Stomach (tissue), 9 donors: Measurements from ENCODE around the gene TMEM164. TPM values are rescaled to one million over a fixed set of nuclear protein-coding genes. Genes with fewer than 3 reads are reported as not detected.

Source experiments
- DNase-seq, 2 donors: peaks; one replicate each; pipeline versions ENCODE4 v3.0.0 to v3.0.0-alpha.2; 2013 to 2019
- H3K27ac ChIP-seq, 5 donors: fragments of 200-600 bp in 4 of 5; sonication (generic) in 4 of 5; one replicate each; pipeline ENCODE4 v1.5.1; 2013 to 2019; ENCODE audit warnings: mild to moderate bottlenecking in 1 of 5, moderate library complexity in 1 of 5
- H3K27me3 ChIP-seq, 3 donors: fragments of 200-600 bp; sonication (generic); one replicate each; pipeline ENCODE4 v1.5.1; 2017 to 2019; ENCODE audit warnings: mixed run types in 1 of 3
- H3K36me3 ChIP-seq, 4 donors: fragments of 200-600 bp; sonication (generic); 1 replicate in 3 of 4; 2 replicates in 1 of 4; pipeline ENCODE4 v1.5.1; 2016 to 2019
- H3K4me1 ChIP-seq, 4 donors: fragments of 200-600 bp; sonication (generic); one replicate each; pipeline ENCODE4 v1.5.1; 2016 to 2019
- H3K4me3 ChIP-seq, 4 donors: fragments of 200-600 bp; sonication (generic) in 3 of 4; one replicate each; pipeline ENCODE4 v1.5.1; 2016 to 2019; ENCODE audit warnings: mild to moderate bottlenecking in 1 of 4
- H3K9me3 ChIP-seq, 4 donors: fragments of 200-600 bp; sonication (generic); one replicate each; pipeline ENCODE4 v1.5.1; 2016 to 2019
- EP300 ChIP-seq: sonication (generic); formaldehyde crosslinking; IDR thresholded peaks from one replicate; pipeline ENCODE4 v1.6.1; 2017; ENCODE audit warnings: antibody characterized with exemption
- POLR2A ChIP-seq, 4 donors: fragments of 450-650 bp; IDR thresholded peaks; one replicate each; pipeline ENCODE4 v1.6.1; 2016; ENCODE audit warnings: antibody characterized with exemption in 4 of 4, control low read depth in 2 of 4, mild to moderate bottlenecking in 1 of 4, moderate library complexity in 1 of 4
- POLR2AphosphoS5 ChIP-seq, 3 donors: sonication (generic); formaldehyde crosslinking; IDR thresholded peaks; one replicate each; pipeline ENCODE4 v1.6.1; 2016; ENCODE audit warnings: antibody characterized with exemption in 3 of 3
- WGBS, 5 donors: extraction: QIAGEN DNeasy Blood & Tissue Kit in 3 of 5; methylation state at CpG; one replicate each; pipeline versions ENCODE4 v1.1.5 to v1.1.7; 2013 to 2018; 5-methylcytosine and 5-hydroxymethylcytosine counted together
- intact Hi-C: fragments of 100-400 bp; cut with DNase I; formaldehyde crosslinking; loops from one replicate; pipeline ENCODE4 v1.15.1; 2023; ENCODE audit warnings: low total_unique reads
- polyA plus RNA-seq, 3 donors: library from polyadenylated mRNA; stranded (reverse); fragments of 200-250 nt; gene quantifications; one replicate each; pipeline ENCODE4 v1.2.3, GENCODE V29; 2013
- total RNA-seq, 5 donors: library from RNA; depleted of rRNA; stranded (reverse); fragments of >200 nt; gene quantifications; one replicate each; pipeline versions ENCODE4 v1.1.0 to v1.2.3, GENCODE V29; 2014 to 2016
- TF ChIP-seq, protein P1 (sequence below), 7 experiments: fragments of 450-650 bp in 4 of 7; fragments of 200-600 bp in 3 of 7; sonication (generic) in 3 of 7; IDR thresholded peaks; one replicate each; pipeline ENCODE4 v1.5.1; 2016 to 2019; ENCODE audit warnings: antibody characterized with exemption in 7 of 7, control low read depth in 2 of 7, mild to moderate bottlenecking in 1 of 7
- donor health status: healthy with polysubstance abuse.
- donor health status: Bipolar disorder and iron deficiency.
- donor health status: healthy.

The TMEM164 gene
- total and polyA plus RNA-seq, 8 donors = 4.9 to 29.7 (median 11.6) TPM

DNA sequence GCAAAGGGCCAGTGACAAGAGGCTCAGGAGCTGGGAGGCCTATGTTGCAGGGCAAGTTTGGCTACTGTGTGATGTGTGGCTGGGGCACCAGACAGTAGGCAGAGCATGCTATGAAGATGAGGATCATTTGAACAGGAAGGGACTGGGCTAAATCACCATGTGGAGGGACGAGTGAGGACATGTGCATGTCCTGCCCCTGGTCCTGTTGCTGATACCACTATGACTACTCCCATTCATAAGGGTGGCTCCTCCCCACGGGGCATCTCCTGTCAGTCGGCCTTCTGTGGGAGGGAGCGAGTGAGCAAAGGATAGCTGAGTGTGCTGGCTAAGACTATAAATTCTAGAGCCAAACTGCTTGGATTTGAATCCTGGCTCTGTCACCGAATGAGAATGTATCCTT lies 139.2 kb downstream of the TMEM164 start:
- Histone ChIP-seq H3K9me3 (no peaks in the 10 kb centered on the region), H3K27me3 (no peaks in the 10 kb centered on the region), H3K27ac (no peak overlapping the region), H3K36me3 (peaks cover 0 to 4% (median 0%) of the 10 kb centered on the region in 4 donors), H3K4me3 (no peak overlapping the region), H3K4me1 (peaks cover 0 to 5% (median 0%) of the 10 kb centered on the region in 4 donors)
- 63 to 92% (median 79%) methylated on average over 5 of the region's 5 CpGs for WGBS, 5 donors
- no peak for DNase-seq
- intact Hi-C loops = loop anchor here (10.0 kb wide), 1 partner anchor 217 kb away; no protein-coding TSS in a partner anchor
- TF ChIP-seq EP300 (no peak), POLR2AphosphoS5 (IDR thresholded peaks at IDR 0.05) (no peak), POLR2A (IDR thresholded peaks at IDR 0.05) (no peak)
- TF ChIP-seq, protein P1, sequence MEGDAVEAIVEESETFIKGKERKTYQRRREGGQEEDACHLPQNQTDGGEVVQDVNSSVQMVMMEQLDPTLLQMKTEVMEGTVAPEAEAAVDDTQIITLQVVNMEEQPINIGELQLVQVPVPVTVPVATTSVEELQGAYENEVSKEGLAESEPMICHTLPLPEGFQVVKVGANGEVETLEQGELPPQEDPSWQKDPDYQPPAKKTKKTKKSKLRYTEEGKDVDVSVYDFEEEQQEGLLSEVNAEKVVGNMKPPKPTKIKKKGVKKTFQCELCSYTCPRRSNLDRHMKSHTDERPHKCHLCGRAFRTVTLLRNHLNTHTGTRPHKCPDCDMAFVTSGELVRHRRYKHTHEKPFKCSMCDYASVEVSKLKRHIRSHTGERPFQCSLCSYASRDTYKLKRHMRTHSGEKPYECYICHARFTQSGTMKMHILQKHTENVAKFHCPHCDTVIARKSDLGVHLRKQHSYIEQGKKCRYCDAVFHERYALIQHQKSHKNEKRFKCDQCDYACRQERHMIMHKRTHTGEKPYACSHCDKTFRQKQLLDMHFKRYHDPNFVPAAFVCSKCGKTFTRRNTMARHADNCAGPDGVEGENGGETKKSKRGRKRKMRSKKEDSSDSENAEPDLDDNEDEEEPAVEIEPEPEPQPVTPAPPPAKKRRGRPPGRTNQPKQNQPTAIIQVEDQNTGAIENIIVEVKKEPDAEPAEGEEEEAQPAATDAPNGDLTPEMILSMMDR (IDR thresholded peaks at IDR 0.05) = no peak

DNA sequence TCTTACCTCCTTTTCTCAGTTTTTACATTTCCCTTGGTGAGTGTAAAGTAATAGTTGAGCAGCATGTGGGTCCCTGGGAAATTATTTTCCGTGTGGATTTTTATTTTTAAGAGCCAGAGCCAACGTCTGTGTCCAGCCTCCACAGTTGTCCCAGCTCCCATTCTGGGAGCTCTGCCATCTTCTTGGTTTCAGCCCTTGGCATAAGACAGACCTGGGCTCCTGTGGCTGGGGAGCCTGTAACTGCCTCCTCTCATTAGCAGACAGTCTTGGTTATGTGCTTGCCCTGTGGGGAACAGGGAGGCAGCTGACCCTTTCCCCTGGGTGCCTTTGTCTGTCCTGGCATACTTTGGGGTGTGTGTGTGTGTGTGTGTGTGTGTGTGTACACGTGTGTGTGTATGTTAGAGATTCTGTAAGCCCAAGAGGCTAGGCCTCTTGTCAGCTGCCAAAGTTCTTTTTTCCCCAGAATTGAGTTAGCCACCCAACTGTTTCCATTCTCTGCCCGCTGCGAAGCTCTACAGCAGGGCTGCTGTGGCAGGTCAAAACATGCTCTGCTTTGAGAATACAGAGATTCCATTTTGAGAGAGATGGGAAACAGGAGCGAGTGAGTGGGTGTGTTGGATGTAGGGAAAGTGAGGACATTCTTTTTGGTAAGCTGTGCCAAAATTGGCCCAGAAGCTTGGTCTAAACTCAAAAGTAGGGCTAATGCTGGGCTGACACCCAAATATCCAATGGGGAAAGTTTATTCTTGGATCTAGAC lies 140.7 kb downstream of the TMEM164 start:
- Histone ChIP-seq H3K27ac (peak overlapping the region in 1 of 5 donors; percentile 4), H3K4me3 (no peak overlapping the region), H3K27me3 (no peaks in the 10 kb centered on the region), H3K36me3 (peaks cover 0 to 4% (median 0%) of the 10 kb centered on the region in 4 donors), H3K4me1 (peaks cover 0 to 5% (median 0%) of the 10 kb centered on the region in 4 donors), H3K9me3 (no peaks in the 10 kb centered on the region)
- intact Hi-C loops = loop anchor here (10.0 kb wide), 1 partner anchor 219 kb away; no protein-coding TSS in a partner anchor
- TF ChIP-seq POLR2A (IDR thresholded peaks at IDR 0.05) (no peak), POLR2AphosphoS5 (IDR thresholded peaks at IDR 0.05) (no peak), EP300 (no peak)
- TF ChIP-seq, protein P1 (IDR thresholded peaks at IDR 0.05) = no peak
- WGBS, 5 donors = 48 to 64% (median 51%) methylated on average over 6 of the region's 6 CpGs
- no peak for DNase-seq

DNA sequence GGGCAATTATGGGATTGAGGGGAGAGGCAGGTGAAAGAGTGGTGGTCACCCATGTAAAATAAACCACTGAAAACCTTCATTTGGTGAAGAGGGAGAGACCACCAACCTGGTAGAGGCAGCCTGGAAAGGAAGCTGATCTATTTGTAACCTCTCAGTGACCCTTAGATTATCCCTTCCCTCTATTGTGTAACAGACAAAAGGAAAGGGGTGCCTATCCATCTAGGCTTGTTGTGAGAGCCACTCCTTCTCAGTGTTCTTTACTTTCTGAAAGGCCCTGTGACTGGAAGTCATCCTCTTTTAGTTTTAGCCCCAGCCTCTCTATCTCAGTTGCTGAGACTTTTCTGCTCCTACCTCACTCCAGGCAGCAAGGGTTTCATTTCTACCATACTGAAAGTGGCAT lies 142.4 kb downstream of the TMEM164 start:
- Histone ChIP-seq H3K4me1 (peaks cover 0 to 5% (median 0%) of the 10 kb centered on the region in 4 donors), H3K9me3 (no peaks in the 10 kb centered on the region), H3K36me3 (peaks cover 0 to 4% (median 2%) of the 10 kb centered on the region in 4 donors), H3K27ac (no peak overlapping the region), H3K27me3 (no peaks in the 10 kb centered on the region), H3K4me3 (no peak overlapping the region)
- TF ChIP-seq POLR2AphosphoS5 (IDR thresholded peaks at IDR 0.05) = no peak
- TF ChIP-seq POLR2A (IDR thresholded peaks at IDR 0.05) = no peak
- TF ChIP-seq, protein P1 (IDR thresholded peaks at IDR 0.05) = no peak
- no peak for TF ChIP-seq EP300
- no peak for DNase-seq
- intact Hi-C loops = loop anchor here (10.0 kb wide), 1 partner anchor 221 kb away; no protein-coding TSS in a partner anchor

DNA sequence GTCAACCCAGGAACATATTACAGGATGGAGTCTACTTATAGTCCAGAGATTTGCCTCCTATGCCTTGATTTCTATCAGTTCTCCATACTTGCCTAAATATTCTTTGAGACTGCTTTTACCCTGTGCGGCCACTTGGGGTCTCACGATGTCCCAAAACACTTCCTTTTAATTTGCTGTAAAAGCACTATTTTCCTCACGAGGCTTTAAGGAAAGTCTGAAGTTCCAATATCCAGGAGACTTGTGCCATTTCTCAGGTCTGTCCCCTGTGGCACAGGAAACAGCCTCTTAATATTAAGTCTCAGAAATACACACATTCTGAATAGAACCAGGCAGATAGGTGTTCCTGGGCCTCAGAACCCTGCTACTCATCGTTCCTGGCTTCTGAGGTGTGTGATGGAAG lies 142.9 kb downstream of the TMEM164 start:
- Histone ChIP-seq H3K4me3 (no peak overlapping the region), H3K27me3 (no peaks in the 10 kb centered on the region), H3K4me1 (peaks cover 0 to 5% (median 0%) of the 10 kb centered on the region in 4 donors), H3K36me3 (peaks cover 0 to 4% (median 2%) of the 10 kb centered on the region in 4 donors), H3K27ac (peak overlapping the region in 1 of 5 donors; percentile 8), H3K9me3 (no peaks in the 10 kb centered on the region)
- 14 to 29% (median 20%) methylated on average over 4 of the region's 4 CpGs for WGBS, 5 donors
- DNase-seq = peak in 1 of 2 donors; percentile 44
- TF ChIP-seq POLR2A (IDR thresholded peaks at IDR 0.05) = no peak
- TF ChIP-seq, protein P1 (IDR thresholded peaks at IDR 0.05) = peak in 5 of 7 experiments; percentile 5 to 68 (median 41)
- intact Hi-C loops = loop anchor here (10.0 kb wide), 1 partner anchor 221 kb away; no protein-coding TSS in a partner anchor
